Ishikawa (cell line): Measurements from ENCODE around the gene GPC1.

Experiments
- CEBPB ChIP-seq: IDR thresholded peaks from 2 replicates; pipeline ENCODE4 v1.6.1; 2012
- CREB1 ChIP-seq: IDR thresholded peaks from 2 replicates; pipeline ENCODE4 v1.6.1; 2012; ENCODE audit warnings: low read depth
- EP300 ChIP-seq: IDR thresholded peaks from 2 replicates; pipeline ENCODE4 v1.6.1; 2012; ENCODE audit warnings: borderline replicate concordance
- RAD21 ChIP-seq: IDR thresholded peaks from 2 replicates; pipeline ENCODE4 v1.6.1; 2012; ENCODE audit warnings: low read depth
- TAF1 ChIP-seq: IDR thresholded peaks from 2 replicates; pipeline ENCODE4 v1.6.1; 2012; ENCODE audit warnings: low read depth, mild to moderate bottlenecking
- ZBTB7A ChIP-seq: IDR thresholded peaks from 2 replicates; pipeline ENCODE4 v1.6.1; 2012; ENCODE audit warnings: low read depth
- TF ChIP-seq, protein P1 (sequence below): IDR thresholded peaks from 2 replicates; pipeline ENCODE4 v1.6.1; 2012

DNA sequence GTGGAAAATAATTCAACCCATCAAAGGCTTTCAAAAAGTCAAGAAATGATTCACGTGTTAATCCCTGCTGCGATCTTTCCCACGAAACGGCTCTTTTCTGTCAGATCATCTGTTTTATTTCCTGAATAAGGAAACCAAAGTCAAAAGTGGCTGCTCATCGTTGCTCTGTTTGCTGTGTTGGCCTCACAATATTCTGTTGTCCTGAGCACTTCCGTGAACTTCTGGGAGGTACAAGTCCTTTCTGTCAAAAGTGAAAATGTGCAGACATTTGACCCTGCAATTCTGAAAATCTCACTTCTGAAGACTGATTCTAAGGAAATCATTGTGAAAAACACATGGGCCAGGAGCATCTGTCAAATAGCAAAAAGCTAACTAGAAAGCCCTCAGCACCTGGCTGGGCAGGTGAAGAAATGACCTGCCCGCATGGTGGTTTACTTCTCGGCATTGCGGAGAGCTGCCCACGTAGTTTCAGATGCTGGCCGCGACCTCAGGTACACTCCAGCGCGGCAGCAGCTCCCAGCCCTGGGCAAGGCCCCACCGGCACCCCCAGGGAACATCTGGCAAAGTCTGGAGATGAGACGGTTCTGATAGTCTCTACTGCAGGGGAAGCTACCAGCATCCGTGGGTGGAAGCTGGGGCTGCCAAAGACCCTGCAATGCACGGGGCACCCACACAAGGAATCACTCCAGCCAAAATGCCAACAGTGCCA, 31.9 kb upstream of the GPC1 start:
- TF ChIP-seq EP300, result no peak
- TF ChIP-seq TAF1, result no peak
- TF ChIP-seq, protein P1, sequence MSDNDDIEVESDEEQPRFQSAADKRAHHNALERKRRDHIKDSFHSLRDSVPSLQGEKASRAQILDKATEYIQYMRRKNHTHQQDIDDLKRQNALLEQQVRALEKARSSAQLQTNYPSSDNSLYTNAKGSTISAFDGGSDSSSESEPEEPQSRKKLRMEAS, result no peak
- no peak for TF ChIP-seq RAD21
- no peak for TF ChIP-seq ZBTB7A
- no peak for TF ChIP-seq CREB1
- no peak for TF ChIP-seq CEBPB
